GM12872 (cell line): ENCODE measurements around the gene NINJ1.

ENCODE experiments used
- TF ChIP-seq, protein P1 (sequence below): IDR thresholded peaks from 3 replicates; pipeline ENCODE4 v1.5.1; 2011; ENCODE audit warnings: low read depth, mild to moderate bottlenecking, low read length, moderate library complexity; ENCODE audit not compliant: insufficient read depth

Gene NINJ1

DNA sequence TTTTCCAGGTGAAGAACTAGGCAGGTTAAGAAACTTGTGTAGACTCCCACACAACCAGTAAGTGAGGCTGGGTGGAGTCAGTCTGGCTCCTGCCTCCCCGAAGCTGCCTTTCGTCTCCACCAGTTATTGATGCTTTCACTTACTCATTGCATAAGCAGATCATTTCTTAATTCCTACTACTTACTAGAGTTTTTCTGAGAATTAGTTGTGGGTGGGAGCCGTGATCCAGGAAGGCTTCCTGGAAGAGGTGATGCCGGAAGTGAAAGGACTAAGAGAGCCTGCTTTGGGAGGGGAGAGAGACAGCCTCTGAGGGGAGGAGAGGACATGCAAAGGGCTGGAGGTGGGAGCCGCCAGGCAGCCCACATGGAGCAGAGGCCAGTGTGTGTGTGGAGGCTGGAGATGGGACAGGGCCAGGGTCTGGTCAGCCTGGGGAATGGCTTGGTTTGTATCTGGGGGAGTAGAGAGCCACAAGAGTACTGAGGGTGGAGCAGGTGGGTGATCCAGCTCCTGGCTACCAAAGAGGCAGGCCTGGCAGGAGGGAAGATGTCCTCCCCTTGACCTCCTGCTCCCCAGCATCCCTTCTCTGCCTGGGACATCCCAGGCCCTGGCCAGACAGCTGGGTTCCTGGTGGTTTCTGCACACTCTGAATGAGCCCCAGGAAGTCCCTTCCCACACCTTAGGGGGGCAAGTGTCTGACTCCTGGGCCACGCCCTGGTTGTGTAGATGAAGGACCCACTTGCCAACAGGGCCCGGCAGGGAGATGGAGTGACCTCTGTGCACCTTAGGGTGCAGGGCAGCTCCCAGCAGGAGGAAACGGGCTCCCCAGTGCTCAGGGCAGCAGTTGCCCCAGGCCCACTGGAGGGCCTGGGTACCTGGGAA lies 50.2 kb downstream of the NINJ1 start:
- TF ChIP-seq, protein P1, sequence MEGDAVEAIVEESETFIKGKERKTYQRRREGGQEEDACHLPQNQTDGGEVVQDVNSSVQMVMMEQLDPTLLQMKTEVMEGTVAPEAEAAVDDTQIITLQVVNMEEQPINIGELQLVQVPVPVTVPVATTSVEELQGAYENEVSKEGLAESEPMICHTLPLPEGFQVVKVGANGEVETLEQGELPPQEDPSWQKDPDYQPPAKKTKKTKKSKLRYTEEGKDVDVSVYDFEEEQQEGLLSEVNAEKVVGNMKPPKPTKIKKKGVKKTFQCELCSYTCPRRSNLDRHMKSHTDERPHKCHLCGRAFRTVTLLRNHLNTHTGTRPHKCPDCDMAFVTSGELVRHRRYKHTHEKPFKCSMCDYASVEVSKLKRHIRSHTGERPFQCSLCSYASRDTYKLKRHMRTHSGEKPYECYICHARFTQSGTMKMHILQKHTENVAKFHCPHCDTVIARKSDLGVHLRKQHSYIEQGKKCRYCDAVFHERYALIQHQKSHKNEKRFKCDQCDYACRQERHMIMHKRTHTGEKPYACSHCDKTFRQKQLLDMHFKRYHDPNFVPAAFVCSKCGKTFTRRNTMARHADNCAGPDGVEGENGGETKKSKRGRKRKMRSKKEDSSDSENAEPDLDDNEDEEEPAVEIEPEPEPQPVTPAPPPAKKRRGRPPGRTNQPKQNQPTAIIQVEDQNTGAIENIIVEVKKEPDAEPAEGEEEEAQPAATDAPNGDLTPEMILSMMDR, result no peak

DNA sequence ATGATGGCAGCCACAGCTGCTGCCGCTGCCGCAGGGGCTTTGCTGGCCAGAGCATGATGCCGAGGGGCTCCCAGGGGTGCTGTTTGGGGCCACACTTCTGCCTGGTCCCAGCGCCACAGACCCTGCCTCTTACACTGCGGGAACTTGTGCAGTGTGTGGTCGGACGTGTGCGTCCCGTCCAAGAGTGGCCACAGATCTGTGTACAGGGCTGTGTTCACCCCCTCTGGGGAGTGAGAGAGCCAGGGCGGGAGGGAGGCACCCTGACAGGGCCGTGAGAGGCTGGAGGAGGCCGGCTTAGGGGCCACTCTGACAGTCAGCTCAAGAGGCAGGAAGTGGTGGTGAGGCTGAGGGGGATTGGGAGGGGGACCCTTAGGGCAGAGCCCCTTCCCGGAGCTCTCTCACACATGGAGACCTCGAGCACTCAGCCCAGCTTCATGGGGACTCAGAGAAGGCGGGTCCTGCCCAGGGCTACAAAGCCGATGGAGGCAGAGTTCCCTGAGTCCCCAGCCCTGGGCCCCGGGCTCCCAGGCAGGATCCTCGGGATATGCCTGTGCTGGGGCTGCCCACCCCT lies 51.1 kb downstream of the NINJ1 start:
- TF ChIP-seq, protein P1, result no peak

DNA sequence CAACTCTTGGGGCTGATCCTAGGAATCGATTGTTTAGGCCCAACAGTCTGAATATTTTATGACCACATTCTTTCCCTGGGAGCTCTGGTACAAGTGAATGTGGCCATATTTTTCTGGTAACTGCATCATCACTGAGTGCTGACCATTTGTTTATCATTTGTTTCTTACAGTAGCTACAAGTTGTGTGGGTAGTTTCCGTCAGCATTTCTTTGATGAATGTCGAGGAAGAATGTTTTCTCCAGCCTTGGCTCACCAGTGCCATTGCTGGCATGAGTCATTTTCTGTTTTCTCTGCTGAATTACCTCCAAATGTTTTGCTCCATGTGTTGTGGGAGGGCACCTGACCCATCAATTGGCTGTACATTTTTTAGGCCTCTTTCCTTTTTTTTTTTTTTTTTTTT lies 52.1 kb downstream of the NINJ1 start:
- TF ChIP-seq, protein P1, result no peak

DNA sequence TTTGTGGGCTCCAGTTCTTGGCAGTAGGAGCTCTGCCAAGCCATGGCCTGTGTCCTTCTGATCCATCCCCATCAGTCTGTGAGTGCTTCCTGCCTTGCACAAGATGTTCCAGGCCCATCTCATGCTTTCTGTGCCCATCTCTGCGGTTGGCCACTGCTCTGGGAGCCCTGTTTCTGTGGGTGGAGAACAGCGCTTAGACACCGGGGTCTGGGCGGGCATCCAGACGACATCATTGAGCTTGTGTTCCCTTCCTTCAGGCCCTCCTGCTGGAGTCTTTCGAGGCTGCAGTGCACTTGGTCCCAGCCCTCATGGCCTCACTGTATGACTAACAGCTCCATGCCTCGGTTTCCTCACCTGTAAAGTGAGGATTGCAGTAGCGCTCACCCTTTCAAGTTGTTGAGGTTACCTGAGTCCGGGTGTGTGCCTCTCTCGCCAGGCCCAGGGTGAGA lies 52.9 kb downstream of the NINJ1 start:
- TF ChIP-seq, protein P1, result no peak

DNA sequence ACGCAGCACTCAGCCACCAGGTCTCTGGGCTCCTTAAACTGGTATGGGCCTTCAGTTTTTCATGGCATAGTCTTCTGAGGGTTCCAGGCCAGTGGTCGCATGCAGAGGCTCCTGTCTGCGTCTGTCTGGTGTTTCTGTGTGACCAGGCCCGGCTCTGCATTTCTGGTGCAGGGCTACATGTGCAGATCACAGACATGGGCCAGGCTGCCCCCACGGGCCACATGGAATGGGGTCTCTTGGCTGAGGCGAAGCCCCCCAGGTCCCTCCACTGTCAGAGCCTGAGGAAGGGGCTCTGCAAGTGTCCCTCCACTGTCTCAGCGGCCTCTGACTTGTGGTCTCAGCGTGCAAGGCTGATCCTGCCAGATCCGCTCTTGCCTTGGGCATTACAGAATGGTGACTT lies 53.6 kb downstream of the NINJ1 start:
- TF ChIP-seq, protein P1, result no peak

DNA sequence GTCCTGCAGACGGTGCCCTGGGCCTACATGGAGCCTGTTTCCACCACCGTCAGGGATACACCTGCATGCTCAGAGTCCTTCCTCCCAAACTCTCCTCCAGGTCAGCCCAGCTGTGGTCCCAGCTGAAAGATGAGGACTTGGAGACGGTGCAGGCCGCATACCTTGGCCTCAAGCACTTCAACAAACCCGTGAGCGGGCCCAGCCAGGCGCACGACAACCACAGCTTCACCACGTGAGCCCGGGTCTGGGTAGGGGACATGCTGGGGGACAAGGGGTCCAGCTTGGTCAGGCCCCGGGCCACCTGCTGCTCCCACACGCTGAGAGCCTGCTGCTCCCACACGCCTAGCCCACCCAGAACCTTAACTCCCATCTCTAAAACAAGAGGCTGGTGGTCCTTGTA lies 54.7 kb downstream of the NINJ1 start:
- TF ChIP-seq, protein P1, result no peak

DNA sequence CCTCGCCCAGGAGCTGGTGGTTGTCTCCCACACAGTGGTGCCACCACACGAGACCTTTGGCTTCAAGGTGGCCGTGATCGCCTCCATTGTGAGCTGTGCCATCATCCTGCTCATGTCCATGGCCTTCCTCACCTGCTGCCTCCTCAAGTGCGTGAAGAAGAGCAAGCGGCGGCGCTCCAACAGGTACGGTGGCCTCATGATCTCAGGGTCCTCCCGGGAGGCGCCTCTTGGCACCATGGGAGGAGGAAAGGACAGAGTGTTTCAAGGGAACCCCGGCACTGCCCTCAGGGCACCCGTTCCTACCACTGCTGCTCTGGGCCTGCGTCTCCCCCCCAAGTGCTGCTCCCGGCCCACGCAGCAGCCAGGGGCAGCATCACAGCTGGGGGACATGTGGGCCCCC lies 56.2 kb downstream of the NINJ1 start:
- TF ChIP-seq, protein P1, result no peak
